Central memory CD4-positive, alpha-beta T cell (primary cell): ENCODE measurements around the gene NKIRAS2.
"Not testable (repeated sequence)": the region's sequence is repeated elsewhere in the genome, so short reads cannot be mapped to it uniquely, and the experiment has no call there.

Experiments used
- DNase-seq: peaks from one replicate; pipeline ENCODE4 v3.0.0; 2022

Gene NKIRAS2

DNA sequence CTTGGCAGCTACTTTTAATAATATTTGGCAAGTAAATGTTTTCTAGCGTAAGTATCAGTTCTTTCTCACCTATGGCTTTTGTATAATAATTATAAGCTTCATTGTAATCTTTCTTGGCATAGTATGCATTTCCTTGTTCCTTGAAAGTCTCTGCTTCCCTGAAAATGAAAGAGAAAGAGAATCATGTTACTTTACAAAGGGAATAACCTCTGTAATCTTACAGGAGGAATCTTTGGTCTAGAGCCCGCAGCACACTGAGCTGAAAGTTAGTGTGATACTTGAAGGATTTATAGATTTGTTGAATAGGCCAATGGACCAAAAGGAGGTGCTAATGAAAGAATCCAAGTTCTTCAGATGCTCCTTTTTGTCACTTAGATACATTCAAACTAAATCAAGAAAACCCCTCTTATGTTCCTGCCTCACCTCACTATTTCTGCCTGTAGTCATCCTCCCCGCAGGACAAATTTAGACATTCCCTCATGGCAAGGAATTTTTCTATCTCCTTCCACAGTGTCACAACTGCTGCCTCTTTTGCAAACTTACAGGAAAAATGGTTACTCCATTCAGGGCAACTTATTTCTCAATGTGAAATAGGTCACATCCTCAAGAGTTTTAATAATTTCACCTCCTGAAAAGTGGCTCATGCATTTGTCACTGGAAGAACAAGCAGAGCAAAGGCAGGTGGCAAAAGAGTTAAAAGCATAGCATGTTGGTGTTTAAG, 19.3 kb upstream of the NKIRAS2 start:
- DNase-seq: no peak

DNA sequence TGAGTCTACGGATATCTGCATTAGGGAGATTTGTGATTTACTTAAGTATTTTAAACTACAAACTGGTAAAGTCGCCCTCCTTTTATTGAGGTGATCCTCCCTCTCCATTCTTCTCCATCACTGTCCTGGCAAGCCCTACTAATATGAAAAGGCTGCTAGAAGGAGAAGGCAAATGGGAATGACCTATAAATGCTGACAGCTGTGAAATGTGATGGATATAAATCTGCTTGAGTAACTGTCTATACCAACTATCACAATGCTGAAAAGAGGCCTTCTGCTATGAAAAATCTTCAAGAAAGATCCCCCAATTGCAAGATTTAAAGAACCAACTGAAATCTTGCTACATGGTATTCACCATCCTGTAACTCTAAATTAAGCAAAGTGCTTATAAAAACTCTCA, 18.2 kb upstream of the NKIRAS2 start:
- DNase-seq: no peak

GRCh38 chr17:42002175-42002791, 17.6 kb upstream of the NKIRAS2 start:
- DNase-seq: no peak

GRCh38 chr17:42002792-42003301, 17.0 kb upstream of the NKIRAS2 start:
- DNase-seq: no peak

DNA sequence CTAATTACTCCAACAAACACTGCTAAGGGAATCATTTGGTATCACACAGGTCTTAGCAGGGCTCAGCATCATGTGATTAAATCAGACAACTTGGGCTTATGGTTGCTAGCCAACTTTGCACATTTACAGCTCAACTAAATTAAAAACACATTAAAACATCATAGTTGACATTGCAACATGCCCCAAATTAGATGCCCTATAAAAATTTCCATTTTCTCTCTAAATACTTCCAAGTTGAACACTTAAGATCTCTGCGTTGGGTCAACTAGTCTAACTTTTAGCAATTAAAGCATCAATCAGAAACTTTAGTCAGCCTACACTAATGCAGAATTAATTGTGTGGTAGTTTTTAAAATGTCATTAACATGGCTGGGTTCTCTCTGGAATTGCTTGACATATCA, 14.7 kb upstream of the NKIRAS2 start:
- no peak for DNase-seq

DNA sequence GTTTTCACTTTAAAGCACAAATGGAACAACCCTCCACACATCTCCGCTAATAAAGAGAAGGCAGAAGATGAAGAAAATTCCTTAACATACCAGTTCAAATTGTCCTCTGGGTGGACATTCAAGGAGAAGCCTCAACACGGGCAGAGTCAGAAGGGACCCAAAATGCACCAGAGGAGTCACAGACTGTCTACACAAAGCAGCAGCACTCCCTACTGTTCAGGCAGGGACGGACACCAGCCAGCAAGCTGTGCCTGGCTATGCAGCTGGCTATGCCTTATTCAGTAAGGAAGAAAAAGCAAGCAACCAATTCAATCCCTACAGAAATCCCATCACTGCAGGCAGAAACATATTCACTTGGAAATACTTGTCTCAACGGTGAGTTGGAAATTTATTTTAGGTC, 10.7 kb upstream of the NKIRAS2 start:
- no peak for DNase-seq

- DNase-seq: not testable (repeated sequence)
These were observed 9.6 kb upstream of the NKIRAS2 start for GRCh38 chr17:42010266-42010680.

- DNase-seq: no peak
These were observed 8.9 kb upstream of the NKIRAS2 start for GRCh38 chr17:42010898-42011516.

DNA sequence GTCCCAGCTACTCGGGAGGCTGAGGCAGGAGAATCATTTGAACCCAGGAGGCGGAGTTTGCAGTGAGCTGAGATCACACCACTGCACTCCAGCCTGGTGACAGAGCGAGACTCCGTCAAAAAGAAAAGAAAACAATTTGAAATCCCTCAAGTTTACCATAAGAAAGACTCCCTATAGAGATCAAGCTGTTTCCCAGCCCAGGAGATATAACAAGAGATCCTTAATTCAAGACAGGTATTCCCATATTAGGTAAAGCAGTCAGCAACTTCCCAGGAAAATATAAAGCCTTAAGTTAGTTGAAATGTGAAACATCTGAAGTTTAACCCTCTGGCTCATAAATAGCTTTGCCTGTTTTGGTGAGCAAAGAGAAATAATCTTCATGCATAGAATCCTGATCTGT, 7.5 kb upstream of the NKIRAS2 start:
- DNase-seq: not testable (repeated sequence)

- not testable (repeated sequence) for DNase-seq
These were observed 6.2 kb upstream of the NKIRAS2 start for GRCh38 chr17:42013740-42014139.

DNA sequence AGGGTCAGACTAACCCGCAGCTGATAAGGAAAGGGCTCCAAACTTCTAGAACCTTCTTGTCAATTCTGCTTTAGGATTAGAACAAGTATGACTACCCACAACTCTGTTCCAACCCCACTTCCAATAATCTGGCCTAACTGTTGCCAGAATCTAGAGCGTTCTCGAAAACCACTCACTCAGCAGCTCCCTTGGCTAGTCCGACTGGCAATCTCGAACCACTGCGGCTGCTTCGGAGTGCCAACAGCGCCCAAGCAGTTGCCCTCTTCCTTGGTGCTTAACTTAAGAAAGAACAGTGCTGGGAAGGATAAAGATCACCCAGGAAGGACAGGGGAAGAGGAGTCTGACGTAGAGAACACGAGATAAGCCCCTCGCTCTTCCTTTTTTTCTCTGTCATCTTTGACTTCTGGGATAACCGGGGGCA, 3.5 kb upstream of the NKIRAS2 start:
- no peak for DNase-seq

GRCh38 chr17:42016941-42017865, 2.7 kb upstream of the NKIRAS2 start, which contains the start of gene DNAJC7:
TSS of gene DNAJC7 (minus strand) at chr17:42017439. CDS start at chr17:42017416, 23 bp downstream.
- DNase-seq: peak; percentile 86

- no peak for DNase-seq
These were observed 2.1 kb upstream of the NKIRAS2 start for GRCh38 chr17:42017866-42018200.

GRCh38 chr17:42018339-42018738, 1.6 kb upstream of the NKIRAS2 start:
- no peak for DNase-seq

DNA sequence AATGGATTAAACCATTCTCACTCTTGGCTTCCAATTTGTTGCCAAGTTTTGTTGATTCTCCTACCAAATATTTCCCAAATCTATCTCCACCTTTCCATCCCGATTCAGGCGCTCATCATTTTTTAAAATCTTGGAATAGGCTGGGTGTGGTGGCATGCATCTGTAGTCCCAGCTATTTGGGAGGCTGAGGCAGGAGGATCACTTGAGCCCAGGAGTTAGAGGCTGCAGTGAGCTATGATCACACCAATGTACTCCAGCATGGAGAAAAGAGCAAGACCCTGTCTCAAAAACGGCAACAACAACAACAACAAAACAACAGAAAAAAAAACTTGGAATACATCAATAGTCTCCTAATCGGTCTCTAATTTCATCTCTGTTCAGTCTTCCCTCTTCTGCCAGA, 902 bp upstream of the NKIRAS2 start:
- no peak for DNase-seq

DNA sequence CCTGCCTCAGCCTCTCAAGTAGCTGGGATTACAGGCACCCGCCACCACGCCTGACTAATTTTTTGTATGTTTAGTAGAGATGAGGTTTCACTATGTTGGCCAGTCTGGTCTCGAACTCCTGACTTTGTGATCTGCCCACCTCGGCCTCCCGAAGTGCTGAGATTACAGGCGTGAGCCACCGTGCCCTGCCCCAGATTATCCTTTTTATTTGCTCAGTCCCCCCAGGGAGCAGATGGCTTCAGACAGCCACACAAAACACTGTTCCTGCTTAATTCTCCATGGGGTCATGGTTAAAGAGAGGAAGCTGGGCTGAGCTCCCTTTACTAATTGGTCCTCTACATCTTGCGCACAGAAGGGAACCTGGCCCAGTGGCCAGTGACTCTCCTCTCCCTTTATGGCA, 955 bp downstream of the NKIRAS2 start:
- DNase-seq: not testable (repeated sequence)

- DNase-seq: no peak
These were observed 3.8 kb downstream of the NKIRAS2 start for GRCh38 chr17:42023524-42024349.

GRCh38 chr17:42025191-42025579, 5.3 kb downstream of the NKIRAS2 start:
- no peak for DNase-seq

- DNase-seq: no peak
These were observed 6.0 kb downstream of the NKIRAS2 start for GRCh38 chr17:42025936-42026335.

DNA sequence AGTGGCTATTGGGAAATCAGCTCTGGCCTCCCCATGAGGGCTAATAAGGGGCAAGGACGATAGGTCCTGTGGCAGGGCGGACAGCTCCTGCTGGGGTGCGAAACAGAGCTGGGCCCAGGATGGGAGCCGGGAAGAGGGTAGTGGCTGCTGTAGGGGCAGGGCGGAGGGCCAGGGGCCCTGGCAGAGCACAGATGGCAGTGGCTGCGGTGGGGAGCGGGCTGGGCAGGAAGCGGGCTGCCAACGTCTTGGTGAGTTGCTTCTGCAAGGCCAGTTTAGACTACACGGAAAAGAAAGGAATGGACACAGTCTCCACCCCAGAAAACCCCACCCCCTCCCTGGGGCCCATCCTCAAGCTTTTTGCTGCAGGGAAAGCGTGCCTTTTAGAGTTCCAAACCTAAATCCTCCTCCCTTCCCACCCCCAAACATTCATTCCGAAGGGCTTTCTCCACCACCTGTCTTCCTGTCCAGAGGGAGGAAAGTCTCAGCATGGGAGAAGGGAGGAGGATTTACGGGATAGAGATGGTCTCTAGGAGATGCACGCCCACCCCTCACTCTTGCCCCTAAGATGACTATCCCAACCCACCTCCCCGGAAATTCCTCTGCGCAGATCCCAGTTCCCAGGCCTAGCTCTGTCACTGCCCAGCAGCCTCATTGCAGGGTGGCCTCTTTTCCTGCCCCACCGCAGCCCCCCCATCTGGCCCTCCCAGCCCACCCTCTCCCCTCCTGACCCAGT, 7.1 kb downstream of the NKIRAS2 start:
- no peak for DNase-seq

DNA sequence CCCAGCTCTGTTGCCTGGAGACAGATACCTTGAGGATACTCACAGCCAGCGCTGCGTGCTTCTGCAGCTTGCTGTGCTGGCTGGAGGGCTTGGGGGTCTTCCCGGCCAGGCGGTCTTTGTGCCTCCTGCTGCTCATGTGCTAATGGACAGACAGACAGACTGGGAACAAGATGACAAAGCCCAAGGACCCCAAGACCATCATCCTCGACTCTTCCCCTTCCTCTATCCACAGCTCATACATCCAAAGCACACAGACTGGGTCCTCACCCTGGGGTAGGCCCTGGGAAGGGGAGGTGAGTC, 7.7 kb downstream of the NKIRAS2 start:
- DNase-seq: no peak
